ENCODE measurements around the gene OR4K17.
"Not testable (repeated sequence)": the region's sequence is repeated elsewhere in the genome, so short reads cannot be mapped to it uniquely, and the experiment has no call there.

Gene OR4K17

GRCh38 chr14:20110438-20110837, at the start of gene OR4K17:
OR4K17 (plus strand) TSS chr14:20110739; CDS start chr14:20117500, 6,761 bp downstream.
- no peak for DNase-seq (ENCODE audit: low read depth, low spot score)

GRCh38 chr14:20092050-20092449, 18.5 kb upstream of the OR4K17 start:
- DNase-seq (ENCODE audit: low read depth, low spot score) = no peak

- no peak for DNase-seq (ENCODE audit: low read depth, low spot score)
Measured at GRCh38 chr14:20093442-20093841, 17.1 kb upstream of the OR4K17 start.

GRCh38 chr14:20098926-20099770, 11.4 kb upstream of the OR4K17 start:
- DNase-seq (ENCODE audit: low read depth, low spot score) = not testable (repeated sequence)

- no peak for DNase-seq (ENCODE audit: low read depth, low spot score)
Measured at GRCh38 chr14:20112321-20112720, 1.8 kb downstream of the OR4K17 start.

GRCh38 chr14:20116748-20117147, 6.2 kb downstream of the OR4K17 start:
- DNase-seq (ENCODE audit: low read depth, low spot score) = no peak

GRCh38 chr14:20118795-20119194, 8.3 kb downstream of the OR4K17 start:
- no peak for DNase-seq (ENCODE audit: low read depth, low spot score)

- DNase-seq (ENCODE audit: low read depth, low spot score) = no peak
Measured at GRCh38 chr14:20138520-20138919, 28.0 kb downstream of the OR4K17 start, which contains the start of gene OR4N5. OR4N5 (plus strand) TSS chr14:20138820; CDS start chr14:20143736, 4,916 bp downstream.

GRCh38 chr14:20143911-20144310, 33.4 kb downstream of the OR4K17 start:
- no peak for DNase-seq (ENCODE audit: low read depth, low spot score)

GRCh38 chr14:20144820-20145219, 34.3 kb downstream of the OR4K17 start:
- no peak for DNase-seq (ENCODE audit: low read depth, low spot score)

GRCh38 chr14:20164462-20164861, 53.9 kb downstream of the OR4K17 start:
- DNase-seq (ENCODE audit: low read depth, low spot score) = no peak

- DNase-seq (ENCODE audit: low read depth, low spot score) = no peak
Measured at GRCh38 chr14:20167091-20167490, 56.6 kb downstream of the OR4K17 start.

GRCh38 chr14:20169852-20170251, 59.3 kb downstream of the OR4K17 start:
- DNase-seq (ENCODE audit: low read depth, low spot score) = not testable (repeated sequence)
